Fibroblast of lung (primary cell): ENCODE results near the gene PTPRM.
A peak's percentile ranks its signal among the peaks of the same experiment; 100 is the strongest.

Experiments
- EZH2 ChIP-seq: IDR thresholded peaks from 2 replicates; pipeline ENCODE4 v1.5.1; 2012; ENCODE audit warnings: low read length, control low read depth, mild to moderate bottlenecking; ENCODE audit errors: missing control alignments
- TF ChIP-seq, protein P1 (sequence below), 2 donors: IDR thresholded peaks in 1 of 2; conservative IDR thresholded peaks in 1 of 2; 1 replicate in 1 of 2; 2 replicates in 1 of 2; pipeline ENCODE4 v1.5.1; 2011 to 2012; ENCODE audit warnings: low read length in 2 of 2, control low read depth in 1 of 2, inconsistent platforms in 1 of 2, low read depth in 1 of 2, mild to moderate bottlenecking in 1 of 2

- TF ChIP-seq, protein P1, sequence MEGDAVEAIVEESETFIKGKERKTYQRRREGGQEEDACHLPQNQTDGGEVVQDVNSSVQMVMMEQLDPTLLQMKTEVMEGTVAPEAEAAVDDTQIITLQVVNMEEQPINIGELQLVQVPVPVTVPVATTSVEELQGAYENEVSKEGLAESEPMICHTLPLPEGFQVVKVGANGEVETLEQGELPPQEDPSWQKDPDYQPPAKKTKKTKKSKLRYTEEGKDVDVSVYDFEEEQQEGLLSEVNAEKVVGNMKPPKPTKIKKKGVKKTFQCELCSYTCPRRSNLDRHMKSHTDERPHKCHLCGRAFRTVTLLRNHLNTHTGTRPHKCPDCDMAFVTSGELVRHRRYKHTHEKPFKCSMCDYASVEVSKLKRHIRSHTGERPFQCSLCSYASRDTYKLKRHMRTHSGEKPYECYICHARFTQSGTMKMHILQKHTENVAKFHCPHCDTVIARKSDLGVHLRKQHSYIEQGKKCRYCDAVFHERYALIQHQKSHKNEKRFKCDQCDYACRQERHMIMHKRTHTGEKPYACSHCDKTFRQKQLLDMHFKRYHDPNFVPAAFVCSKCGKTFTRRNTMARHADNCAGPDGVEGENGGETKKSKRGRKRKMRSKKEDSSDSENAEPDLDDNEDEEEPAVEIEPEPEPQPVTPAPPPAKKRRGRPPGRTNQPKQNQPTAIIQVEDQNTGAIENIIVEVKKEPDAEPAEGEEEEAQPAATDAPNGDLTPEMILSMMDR (conservative IDR thresholded peaks at IDR 0.05 in 1 of 2, IDR thresholded peaks at IDR 0.05 in 1 of 2; ENCODE audit: low read depth in 1 of 2, low read length in 2 of 2) = peak in 1 of 2 donors; percentile 30
- no peak for TF ChIP-seq EZH2
These were observed 168.1 kb downstream of the PTPRM start for GRCh38 chr18:7735196-7735595.
